ENCODE data around the gene GGA3. TPM values are rescaled to one million over a fixed set of nuclear protein-coding genes. Genes with fewer than 3 reads are reported as not detected.

The GGA3 gene
- polyA plus RNA-seq, 1 donor (not counting 4 experiments of a cell fraction or from before 2014, with no cell fraction given): 25.2 TPM

DNA sequence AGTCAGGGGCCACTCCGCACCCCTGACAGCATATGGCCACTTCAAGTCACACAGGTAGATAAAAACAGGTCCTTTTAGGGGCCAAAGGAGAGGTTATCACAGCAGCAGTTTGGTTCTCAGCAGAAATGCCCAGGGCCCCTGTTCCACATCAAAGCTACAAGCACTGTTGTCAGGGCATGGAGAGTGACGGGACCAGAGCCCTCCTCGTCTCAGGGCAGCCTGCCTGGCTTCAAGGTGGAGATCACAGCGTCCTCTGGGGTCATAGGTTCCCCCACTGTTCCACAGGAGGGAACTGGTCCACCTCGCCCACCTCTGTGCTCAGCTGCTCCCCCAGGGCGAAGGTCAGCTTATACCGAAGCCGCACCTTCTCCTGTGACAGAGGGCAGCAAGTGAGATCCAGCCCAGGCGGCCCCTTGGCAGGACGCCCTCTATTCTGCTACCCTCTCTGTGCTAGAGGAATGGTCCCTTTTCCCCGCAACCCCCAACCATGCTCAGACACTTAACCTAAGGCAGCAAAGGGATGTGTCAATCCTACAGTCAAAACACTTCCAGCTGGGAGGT lies 23.3 kb downstream of the GGA3 start:
- Histone ChIP-seq H3K9me3 (ENCODE audit: control insufficient read depth, low read depth, low read length) (no peaks in the 10 kb centered on the region), H4K20me1 (ENCODE audit: control insufficient read depth, extremely low read depth, insufficient read depth, low read length) (peaks cover 9% of the 10 kb centered on the region), H3K9ac (ENCODE audit: control insufficient read depth, extremely low read depth, insufficient read depth, low read length) (no peak overlapping the region), H3K4me1 (ENCODE audit: control insufficient read depth, extremely low read depth, insufficient read depth, low read length) (no peaks in the 10 kb centered on the region), H3K27me3 (ENCODE audit: control insufficient read depth, extremely low read depth, insufficient read depth, low read length) (no peaks in the 10 kb centered on the region), H3K36me3 (ENCODE audit: control insufficient read depth in 2 of 2, extremely low read depth in 1 of 2, insufficient read depth in 2 of 2, low read length in 2 of 2) (peaks cover 52 to 68% of the 10 kb centered on the region in 2 experiments), H3K4me2 (ENCODE audit: control insufficient read depth, extremely low read depth, insufficient read depth, low read depth, low read length) (no peak overlapping the region), H3K79me2 (ENCODE audit: control insufficient read depth, insufficient read depth, low read length) (no peaks in the 10 kb centered on the region), H2AFZ (ENCODE audit: control insufficient read depth, low read length) (no peak overlapping the region), H3K9me1 (ENCODE audit: control insufficient read depth, extremely low read depth, insufficient read depth, low read length) (no peaks in the 10 kb centered on the region), H3K27ac (ENCODE audit: control insufficient read depth, insufficient read depth, low read length) (no peak overlapping the region), H3K4me3 (ENCODE audit: control insufficient read depth in 2 of 3, extremely low read depth in 1 of 3, insufficient read depth in 2 of 3, low read depth in 1 of 3, low read length in 3 of 3) (no peak overlapping the region)
- FAIRE-seq: no peak
- dilution Hi-C loops (cut with MboI; ENCODE audit: extremely low pct_ligation_motif_present, low sequenced_read_pairs): no loop called here
- no peak for TF ChIP-seq EZH2 (IDR thresholded peaks at IDR 0.05; ENCODE audit: low read length)
- TF ChIP-seq, protein P1, sequence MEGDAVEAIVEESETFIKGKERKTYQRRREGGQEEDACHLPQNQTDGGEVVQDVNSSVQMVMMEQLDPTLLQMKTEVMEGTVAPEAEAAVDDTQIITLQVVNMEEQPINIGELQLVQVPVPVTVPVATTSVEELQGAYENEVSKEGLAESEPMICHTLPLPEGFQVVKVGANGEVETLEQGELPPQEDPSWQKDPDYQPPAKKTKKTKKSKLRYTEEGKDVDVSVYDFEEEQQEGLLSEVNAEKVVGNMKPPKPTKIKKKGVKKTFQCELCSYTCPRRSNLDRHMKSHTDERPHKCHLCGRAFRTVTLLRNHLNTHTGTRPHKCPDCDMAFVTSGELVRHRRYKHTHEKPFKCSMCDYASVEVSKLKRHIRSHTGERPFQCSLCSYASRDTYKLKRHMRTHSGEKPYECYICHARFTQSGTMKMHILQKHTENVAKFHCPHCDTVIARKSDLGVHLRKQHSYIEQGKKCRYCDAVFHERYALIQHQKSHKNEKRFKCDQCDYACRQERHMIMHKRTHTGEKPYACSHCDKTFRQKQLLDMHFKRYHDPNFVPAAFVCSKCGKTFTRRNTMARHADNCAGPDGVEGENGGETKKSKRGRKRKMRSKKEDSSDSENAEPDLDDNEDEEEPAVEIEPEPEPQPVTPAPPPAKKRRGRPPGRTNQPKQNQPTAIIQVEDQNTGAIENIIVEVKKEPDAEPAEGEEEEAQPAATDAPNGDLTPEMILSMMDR (optimal IDR thresholded peaks at IDR 0.05 in 1 of 3, IDR thresholded peaks at IDR 0.05 in 1 of 3, conservative IDR thresholded peaks at IDR 0.05 in 1 of 3; ENCODE audit: extremely low read depth in 1 of 3, insufficient read depth in 2 of 3, low read length in 3 of 3): no peak
- no peak for DNase-seq (ENCODE audit: low read depth, low spot score)

DNA sequence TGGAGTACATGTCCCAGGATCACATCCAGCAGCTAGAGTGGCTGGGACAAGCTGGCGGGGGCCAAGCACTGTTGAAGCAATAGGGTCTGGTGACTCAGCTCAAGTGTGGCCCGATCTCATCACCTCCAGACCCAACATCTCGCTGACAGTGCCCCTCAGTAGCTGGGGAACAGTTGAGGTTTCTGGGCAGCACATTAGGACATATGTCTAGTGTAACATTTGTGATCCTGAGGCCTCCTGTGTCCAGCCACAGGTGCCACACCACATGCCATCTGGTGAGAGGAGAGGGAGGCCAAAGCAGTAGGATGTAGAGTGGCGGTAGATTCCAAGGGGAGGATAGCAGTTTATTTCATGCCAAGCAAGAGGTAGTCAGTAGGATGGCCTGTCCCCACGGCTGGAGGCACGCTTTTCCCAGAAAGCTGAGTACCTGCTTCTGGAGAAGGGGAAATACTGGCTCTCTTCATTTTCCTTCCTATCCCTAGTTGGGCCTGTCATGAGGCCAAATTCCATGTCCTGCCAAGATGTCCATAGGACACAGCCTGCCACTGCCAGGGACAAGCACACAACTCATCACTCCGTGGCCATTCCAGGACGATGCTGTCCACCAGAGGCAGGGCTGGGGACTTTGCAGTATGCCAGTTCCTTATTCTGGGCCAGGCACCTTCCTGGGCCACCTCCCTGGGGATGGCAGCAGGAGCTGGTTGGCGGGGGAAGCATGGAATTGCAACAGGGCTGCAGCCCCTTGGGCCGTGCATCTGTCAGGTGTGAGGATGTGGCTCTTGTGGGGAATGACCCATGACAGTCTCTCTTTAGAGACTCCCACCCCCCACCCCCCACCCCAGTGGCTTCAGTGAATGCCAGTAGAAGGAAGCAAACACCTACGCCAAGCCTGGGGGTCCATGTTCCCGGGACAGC lies 24.0 kb downstream of the GGA3 start:
- dilution Hi-C loops (cut with MboI; ENCODE audit: extremely low pct_ligation_motif_present, low sequenced_read_pairs): no loop called here
- no peak for FAIRE-seq
- TF ChIP-seq, protein P1 (optimal IDR thresholded peaks at IDR 0.05 in 1 of 3, IDR thresholded peaks at IDR 0.05 in 1 of 3, conservative IDR thresholded peaks at IDR 0.05 in 1 of 3; ENCODE audit: extremely low read depth in 1 of 3, insufficient read depth in 2 of 3, low read length in 3 of 3): no peak
- no peak for TF ChIP-seq EZH2 (IDR thresholded peaks at IDR 0.05; ENCODE audit: low read length)

More for the DNA sequence above, 24.0 kb downstream of the GGA3 start:
- Histone ChIP-seq H4K20me1 (ENCODE audit: control insufficient read depth, extremely low read depth, insufficient read depth, low read length) (peaks cover 9% of the 10 kb centered on the region), H3K79me2 (ENCODE audit: control insufficient read depth, insufficient read depth, low read length) (no peaks in the 10 kb centered on the region), H3K4me1 (ENCODE audit: control insufficient read depth, extremely low read depth, insufficient read depth, low read length) (no peaks in the 10 kb centered on the region), H2AFZ (ENCODE audit: control insufficient read depth, low read length) (no peak overlapping the region), H3K36me3 (ENCODE audit: control insufficient read depth in 2 of 2, extremely low read depth in 1 of 2, insufficient read depth in 2 of 2, low read length in 2 of 2) (peaks cover 48 to 70% of the 10 kb centered on the region in 2 experiments), H3K9ac (ENCODE audit: control insufficient read depth, extremely low read depth, insufficient read depth, low read length) (no peak overlapping the region), H3K4me3 (ENCODE audit: control insufficient read depth in 2 of 3, extremely low read depth in 1 of 3, insufficient read depth in 2 of 3, low read depth in 1 of 3, low read length in 3 of 3) (no peak overlapping the region), H3K9me3 (ENCODE audit: control insufficient read depth, low read depth, low read length) (no peaks in the 10 kb centered on the region), H3K9me1 (ENCODE audit: control insufficient read depth, extremely low read depth, insufficient read depth, low read length) (no peaks in the 10 kb centered on the region), H3K4me2 (ENCODE audit: control insufficient read depth, extremely low read depth, insufficient read depth, low read depth, low read length) (no peak overlapping the region), H3K27ac (ENCODE audit: control insufficient read depth, insufficient read depth, low read length) (no peak overlapping the region), H3K27me3 (ENCODE audit: control insufficient read depth, extremely low read depth, insufficient read depth, low read length) (no peaks in the 10 kb centered on the region)
- no peak for DNase-seq (ENCODE audit: low read depth, low spot score)
